ENCODE measurements around the gene WBP1.
"Not testable (repeated sequence)": the region's sequence is repeated elsewhere in the genome, so short reads cannot be mapped to it uniquely, and the experiment has no call there.

The WBP1 gene

GRCh38 chr2:74428675-74429074, 29.6 kb upstream of the WBP1 start:
- DNase-seq: no peak

- no peak for DNase-seq
Observed at GRCh38 chr2:74429487-74430451, 28.5 kb upstream of the WBP1 start.

GRCh38 chr2:74430502-74430901, 27.7 kb upstream of the WBP1 start:
- DNase-seq: no peak

GRCh38 chr2:74436111-74436805, 22.0 kb upstream of the WBP1 start:
- DNase-seq: no peak

GRCh38 chr2:74436848-74437695, 21.2 kb upstream of the WBP1 start:
- no peak for DNase-seq

- no peak for DNase-seq
Observed at GRCh38 chr2:74438248-74438647, 20.0 kb upstream of the WBP1 start.

- DNase-seq: no peak
Observed at GRCh38 chr2:74439373-74439772, 18.9 kb upstream of the WBP1 start.

GRCh38 chr2:74439803-74440377, 18.3 kb upstream of the WBP1 start:
- no peak for DNase-seq

- no peak for DNase-seq
Observed at GRCh38 chr2:74440378-74441169, 17.7 kb upstream of the WBP1 start.

- DNase-seq: no peak
Observed at GRCh38 chr2:74441170-74441689, 17.0 kb upstream of the WBP1 start.

GRCh38 chr2:74441690-74442482, 16.4 kb upstream of the WBP1 start, which contains the start of gene RTKN:
Gene RTKN (minus strand): TSS chr2:74441937. CDS start chr2:74441816, 121 bp downstream.
- DNase-seq: no peak

- DNase-seq: not testable (repeated sequence)
Observed at GRCh38 chr2:74442483-74443297, 15.5 kb upstream of the WBP1 start.

- no peak for DNase-seq
Observed at GRCh38 chr2:74444498-74445318, 13.5 kb upstream of the WBP1 start.

- DNase-seq: no peak
Observed at GRCh38 chr2:74447230-74447999, 10.8 kb upstream of the WBP1 start.

- DNase-seq: no peak
Observed at GRCh38 chr2:74448771-74449170, 9.5 kb upstream of the WBP1 start.

- no peak for DNase-seq
Observed at GRCh38 chr2:74450570-74451190, 7.6 kb upstream of the WBP1 start.

All from activated T-cell treated with anti-CD3 and anti-CD28 coated beads for 4 hours (primary cell).